ENCODE measurements around the gene NRG3. TPM values are rescaled to one million over a fixed set of nuclear protein-coding genes. Genes with fewer than 3 reads are reported as not detected.

Gene NRG3
- total RNA-seq, 1 donor from 2014 or later = 0.74 TPM

GRCh38 chr10:81944609-81945008 is 69.6 kb downstream of the NRG3 start:
- no peak overlapping the region for H3K4me3 Mint-ChIP-seq
- peaks cover 8% of the 10 kb centered on the region for H3K27me3 Mint-ChIP-seq (ENCODE audit: low read depth)
- H3K9me3 Mint-ChIP-seq = peaks cover under 1% of the 10 kb centered on the region
- TF ChIP-seq CTCF (IDR thresholded peaks at IDR 0.05; ENCODE audit: unreplicated experiment) = no peak
- H3K27ac Mint-ChIP-seq = no peak overlapping the region
- no peaks in the 10 kb centered on the region for H3K4me1 Mint-ChIP-seq
- no peak for DNase-seq (ENCODE audit: low spot score in 2 of 2, unreplicated experiment in 2 of 2)
- H3K36me3 Mint-ChIP-seq = no peaks in the 10 kb centered on the region

GRCh38 chr10:81949283-81949682 is 74.3 kb downstream of the NRG3 start:
- no peak overlapping the region for H3K27ac Mint-ChIP-seq
- no peaks in the 10 kb centered on the region for H3K9me3 Mint-ChIP-seq
- DNase-seq (ENCODE audit: low spot score in 2 of 2, unreplicated experiment in 2 of 2) = no peak
- H3K36me3 Mint-ChIP-seq = no peaks in the 10 kb centered on the region
- peaks cover 9% of the 10 kb centered on the region for H3K27me3 Mint-ChIP-seq (ENCODE audit: low read depth)
- H3K4me1 Mint-ChIP-seq = no peaks in the 10 kb centered on the region
- no peak for TF ChIP-seq CTCF (IDR thresholded peaks at IDR 0.05; ENCODE audit: unreplicated experiment)
- H3K4me3 Mint-ChIP-seq = no peak overlapping the region

GRCh38 chr10:81950358-81950757 is 75.4 kb downstream of the NRG3 start:
- Mint-ChIP-seq H3K27me3 (ENCODE audit: low read depth) (peaks cover 7% of the 10 kb centered on the region), H3K4me3 (no peak overlapping the region), H3K36me3 (no peaks in the 10 kb centered on the region), H3K27ac (no peak overlapping the region), H3K9me3 (no peaks in the 10 kb centered on the region), H3K4me1 (no peaks in the 10 kb centered on the region)
- no peak for DNase-seq (ENCODE audit: low spot score in 2 of 2, unreplicated experiment in 2 of 2)
- TF ChIP-seq CTCF (IDR thresholded peaks at IDR 0.05; ENCODE audit: unreplicated experiment) = no peak

GRCh38 chr10:81953420-81953819 is 78.4 kb downstream of the NRG3 start:
- Mint-ChIP-seq H3K36me3 (no peaks in the 10 kb centered on the region), H3K4me1 (no peaks in the 10 kb centered on the region), H3K4me3 (no peak overlapping the region), H3K9me3 (no peaks in the 10 kb centered on the region), H3K27ac (no peak overlapping the region), H3K27me3 (ENCODE audit: low read depth) (peaks cover 14% of the 10 kb centered on the region)
- DNase-seq (ENCODE audit: low spot score in 2 of 2, unreplicated experiment in 2 of 2) = no peak
- TF ChIP-seq CTCF (IDR thresholded peaks at IDR 0.05; ENCODE audit: unreplicated experiment) = no peak

GRCh38 chr10:81957976-81958375 is 83.0 kb downstream of the NRG3 start:
- no peak overlapping the region for H3K27ac Mint-ChIP-seq
- no peaks in the 10 kb centered on the region for H3K9me3 Mint-ChIP-seq
- peaks cover 12% of the 10 kb centered on the region for H3K27me3 Mint-ChIP-seq (ENCODE audit: low read depth)
- no peak for DNase-seq (ENCODE audit: low spot score in 2 of 2, unreplicated experiment in 2 of 2)
- H3K36me3 Mint-ChIP-seq = no peaks in the 10 kb centered on the region
- H3K4me1 Mint-ChIP-seq = no peaks in the 10 kb centered on the region
- no peak for TF ChIP-seq CTCF (IDR thresholded peaks at IDR 0.05; ENCODE audit: unreplicated experiment)
- no peak overlapping the region for H3K4me3 Mint-ChIP-seq

- peaks cover 2% of the 10 kb centered on the region for H3K4me1 Mint-ChIP-seq
- no peak overlapping the region for H3K4me3 Mint-ChIP-seq
- no peaks in the 10 kb centered on the region for H3K36me3 Mint-ChIP-seq
- no peak for TF ChIP-seq CTCF (IDR thresholded peaks at IDR 0.05; ENCODE audit: unreplicated experiment)
- H3K9me3 Mint-ChIP-seq = no peaks in the 10 kb centered on the region
- no peak for DNase-seq (ENCODE audit: low spot score in 2 of 2, unreplicated experiment in 2 of 2)
- no peak overlapping the region for H3K27ac Mint-ChIP-seq
- peaks cover 12% of the 10 kb centered on the region for H3K27me3 Mint-ChIP-seq (ENCODE audit: low read depth)
These were observed 84.0 kb downstream of the NRG3 start for GRCh38 chr10:81959016-81959415.

Data from mesothelial cell of epicardium (in vitro differentiated cells).